ENCODE measurements around the gene GNAI2.
A peak's percentile ranks its signal among the peaks of the same experiment; 100 is the strongest.
"Not testable (repeated sequence)": the region's sequence is repeated elsewhere in the genome, so short reads cannot be mapped to it uniquely, and the experiment has no call there.

Gene GNAI2

DNA sequence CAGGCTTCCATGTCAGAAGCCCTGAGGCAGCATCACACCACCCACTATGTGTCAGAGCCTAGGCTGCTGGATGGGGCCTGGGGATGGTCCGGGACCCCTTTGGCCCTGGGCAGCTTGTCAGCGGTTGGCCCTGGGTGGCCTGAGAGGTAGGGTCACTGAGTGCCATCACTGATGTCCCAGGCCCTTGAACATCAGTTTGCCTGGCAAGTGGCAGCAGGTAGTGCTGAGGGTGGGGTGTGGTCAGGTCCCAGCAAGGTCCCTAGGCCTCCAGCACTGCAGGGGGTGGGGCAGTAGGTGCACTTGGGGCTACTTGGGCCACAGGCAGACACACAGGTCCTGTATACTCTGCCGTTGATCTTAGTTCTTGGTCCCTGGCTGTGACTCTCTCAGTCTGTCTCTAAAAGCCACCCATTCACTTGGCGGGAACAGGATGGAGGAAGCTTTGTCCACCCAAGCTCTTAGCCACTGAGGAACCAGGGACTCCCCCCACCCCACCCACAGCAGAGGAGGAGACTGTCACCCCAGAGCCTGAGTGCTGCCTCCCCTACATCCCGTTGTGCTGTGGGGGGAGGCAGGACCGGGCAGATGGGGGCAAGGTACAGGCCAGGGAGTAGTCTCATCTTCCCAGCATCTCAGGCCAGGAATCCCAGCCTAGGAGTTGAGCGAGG, 5.8 kb downstream of the GNAI2 start:
- DNase-seq (ENCODE audit: low read depth, low spot score): no peak
- H3K27ac ChIP-seq: no peak overlapping the region

DNA sequence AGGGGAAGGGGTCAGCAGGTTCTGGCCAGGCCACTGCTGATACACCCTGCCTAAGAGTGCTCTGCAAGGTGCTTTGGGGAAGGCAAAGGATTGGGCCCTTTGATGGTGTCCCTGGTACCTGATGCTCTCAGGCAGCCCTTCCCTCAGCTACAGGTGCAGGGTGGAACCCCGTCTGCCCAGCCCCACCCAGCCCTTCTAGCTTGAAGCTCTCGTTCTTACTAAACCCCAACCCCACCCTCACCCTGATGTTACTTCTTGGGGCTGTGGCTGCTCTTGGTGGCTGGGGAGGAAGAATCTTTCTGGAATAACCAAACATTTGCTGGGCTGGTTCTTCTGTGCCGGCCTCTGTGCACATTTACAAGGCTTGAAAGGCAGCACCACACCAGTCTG, 6.4 kb downstream of the GNAI2 start:
- DNase-seq (ENCODE audit: low read depth, low spot score): no peak
- peak overlapping the region; percentile 40 for H3K27ac ChIP-seq

- peak overlapping the region; percentile 40 for H3K27ac ChIP-seq
- DNase-seq (ENCODE audit: low read depth, low spot score): no peak
Observed at GRCh38 chr3:50242851-50243542, 7.0 kb downstream of the GNAI2 start.

DNA sequence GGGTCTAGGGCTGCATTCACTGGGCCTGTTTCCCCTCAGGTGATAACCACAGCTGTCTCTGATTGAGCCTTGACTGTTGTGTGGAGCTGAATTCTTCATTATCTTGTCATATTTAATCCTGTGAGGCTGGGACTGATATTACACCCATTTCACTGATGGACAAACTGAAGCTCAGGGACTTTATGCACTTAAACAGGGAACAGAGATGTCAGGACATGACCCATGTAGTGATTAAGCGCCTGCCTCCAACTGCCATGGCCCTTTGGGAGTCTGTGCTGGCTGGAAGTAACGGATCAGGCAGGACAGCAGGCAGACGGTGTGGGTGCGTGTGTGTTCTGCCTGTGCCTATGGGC, 7.5 kb downstream of the GNAI2 start:
- peak overlapping the region; percentile 40 for H3K27ac ChIP-seq
- no peak for DNase-seq (ENCODE audit: low read depth, low spot score)

GRCh38 chr3:50244813-50245212, 8.8 kb downstream of the GNAI2 start:
- peak overlapping the region; percentile 95 for H3K27ac ChIP-seq
- not testable (repeated sequence) for DNase-seq (ENCODE audit: low read depth, low spot score)

DNA sequence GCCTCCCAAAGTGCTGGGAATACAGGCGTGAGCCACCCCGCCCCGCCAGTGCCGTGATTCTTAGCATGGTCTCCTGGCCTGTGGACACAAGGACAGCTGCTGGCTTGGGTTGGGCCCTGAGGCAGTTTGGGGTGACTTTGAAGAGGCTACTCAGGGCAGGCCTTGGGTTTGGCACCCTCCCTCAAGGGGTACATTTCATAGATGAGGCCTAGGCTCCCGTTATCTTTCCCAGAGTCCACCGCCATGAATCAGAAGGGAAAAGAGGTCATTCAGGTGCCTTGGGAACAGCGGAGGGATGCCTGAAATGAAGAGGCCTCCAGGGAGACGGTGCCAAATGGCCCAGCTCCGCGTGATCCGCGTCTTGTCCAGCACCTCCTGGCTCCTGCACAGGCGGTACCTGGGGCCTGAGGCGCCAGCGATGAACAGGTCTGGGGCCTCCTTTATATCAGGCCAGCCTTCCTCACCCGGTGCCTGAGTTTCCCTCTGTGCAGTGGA, 9.3 kb downstream of the GNAI2 start:
- peak overlapping the region; percentile 95 for H3K27ac ChIP-seq
- DNase-seq (ENCODE audit: low read depth, low spot score): no peak

- DNase-seq (ENCODE audit: low read depth, low spot score): no peak
- peak overlapping the region; percentile 95 for H3K27ac ChIP-seq
Observed at GRCh38 chr3:50245831-50246516, 10.0 kb downstream of the GNAI2 start.

GRCh38 chr3:50246517-50246954, 10.5 kb downstream of the GNAI2 start:
- peak; percentile 94 for DNase-seq (ENCODE audit: low read depth, low spot score)

DNA sequence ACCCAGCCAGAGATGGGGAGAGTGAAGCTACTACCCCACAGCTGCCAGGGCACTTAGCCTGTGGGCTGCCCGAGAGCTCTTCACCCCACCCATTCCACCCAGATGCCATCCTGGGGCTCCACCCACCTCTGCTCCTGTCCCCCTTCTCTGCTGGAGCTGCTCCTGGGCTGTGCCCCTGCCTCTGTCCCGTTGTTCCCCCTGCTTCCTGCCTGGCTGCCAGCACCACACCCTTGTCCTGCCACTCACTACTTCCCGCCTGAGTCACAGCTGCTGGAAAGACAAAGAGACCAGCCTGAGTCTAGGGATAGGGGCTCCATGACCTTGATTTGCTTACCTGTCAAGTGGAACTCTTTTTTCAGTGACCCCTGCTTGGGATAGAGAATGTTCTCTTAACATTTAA, 12.4 kb downstream of the GNAI2 start:
- DNase-seq (ENCODE audit: low read depth, low spot score): no peak
- peak overlapping the region; percentile 95 for H3K27ac ChIP-seq

More at GRCh38 chr3:50246517-50246954, 10.5 kb downstream of the GNAI2 start:
- peak overlapping the region; percentile 95 for H3K27ac ChIP-seq

GRCh38 chr3:50249457-50249856, 13.5 kb downstream of the GNAI2 start:
- peak overlapping the region; percentile 95 for H3K27ac ChIP-seq
- no peak for DNase-seq (ENCODE audit: low read depth, low spot score)

DNA sequence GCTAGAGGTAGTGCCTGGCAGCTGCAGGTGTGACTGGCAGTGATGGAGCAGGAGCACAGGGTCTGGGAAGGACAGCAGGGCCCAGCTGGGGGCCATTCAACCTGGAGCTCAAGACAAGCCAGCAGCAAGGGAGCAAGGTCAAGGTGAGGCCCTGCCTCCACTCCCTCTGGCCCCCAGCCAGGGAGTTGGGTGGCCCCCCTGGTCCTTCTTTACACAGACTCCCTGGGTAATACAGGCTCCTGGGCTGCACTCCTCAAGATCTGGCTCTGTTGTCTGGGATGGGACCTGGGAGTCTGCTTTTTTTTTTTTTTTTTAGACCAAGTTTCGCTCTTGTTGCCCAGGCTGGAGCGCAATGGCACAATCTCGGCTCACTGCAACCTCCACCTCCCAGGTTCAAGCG, 14.5 kb downstream of the GNAI2 start:
- peak overlapping the region; percentile 95 for H3K27ac ChIP-seq
- DNase-seq (ENCODE audit: low read depth, low spot score): no peak

DNA sequence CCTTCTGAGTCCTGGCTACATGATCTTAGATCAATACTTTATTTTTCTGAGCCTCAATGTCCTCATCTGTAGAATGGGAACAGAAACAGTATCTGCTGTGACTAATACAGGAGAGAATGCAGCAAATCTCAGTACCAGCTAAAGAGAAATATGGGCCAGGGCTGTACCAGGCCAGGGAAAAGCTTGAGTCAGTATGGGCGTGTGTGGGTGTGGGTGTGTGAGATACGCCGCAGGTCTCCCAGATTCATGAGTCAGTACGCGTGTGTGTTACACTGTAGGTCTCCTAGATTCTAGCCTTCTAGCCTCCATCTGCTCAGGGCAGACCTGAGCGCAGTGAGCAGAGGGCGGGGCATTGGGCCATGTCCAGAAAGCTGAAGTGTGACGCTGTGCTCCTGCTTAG, 15.2 kb downstream of the GNAI2 start:
- H3K27ac ChIP-seq: peak overlapping the region; percentile 95
- peak; percentile 98 for DNase-seq (ENCODE audit: low read depth, low spot score)

- no peak for DNase-seq (ENCODE audit: low read depth, low spot score)
- peak overlapping the region; percentile 95 for H3K27ac ChIP-seq
Observed at GRCh38 chr3:50254577-50255250, 18.7 kb downstream of the GNAI2 start.

DNA sequence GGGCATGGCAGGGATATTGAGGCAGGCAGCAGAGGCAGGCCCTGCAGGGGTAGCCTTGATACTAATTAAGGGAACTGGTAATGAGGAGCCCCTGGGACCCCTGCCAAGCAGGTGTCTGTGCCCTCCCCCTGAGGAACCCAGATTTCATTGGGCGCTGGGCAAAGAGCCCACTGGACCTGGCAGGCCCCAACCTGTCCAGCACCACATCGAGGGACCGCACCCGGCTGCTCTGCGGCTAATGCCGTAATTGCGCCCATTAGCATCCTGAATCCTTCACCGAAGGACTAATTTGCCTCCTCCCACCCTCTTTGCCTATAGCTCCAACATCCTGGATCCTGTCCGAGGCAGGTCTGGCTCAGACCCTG, 19.2 kb downstream of the GNAI2 start:
- no peak for DNase-seq (ENCODE audit: low read depth, low spot score)
- peak overlapping the region; percentile 95 for H3K27ac ChIP-seq

DNA sequence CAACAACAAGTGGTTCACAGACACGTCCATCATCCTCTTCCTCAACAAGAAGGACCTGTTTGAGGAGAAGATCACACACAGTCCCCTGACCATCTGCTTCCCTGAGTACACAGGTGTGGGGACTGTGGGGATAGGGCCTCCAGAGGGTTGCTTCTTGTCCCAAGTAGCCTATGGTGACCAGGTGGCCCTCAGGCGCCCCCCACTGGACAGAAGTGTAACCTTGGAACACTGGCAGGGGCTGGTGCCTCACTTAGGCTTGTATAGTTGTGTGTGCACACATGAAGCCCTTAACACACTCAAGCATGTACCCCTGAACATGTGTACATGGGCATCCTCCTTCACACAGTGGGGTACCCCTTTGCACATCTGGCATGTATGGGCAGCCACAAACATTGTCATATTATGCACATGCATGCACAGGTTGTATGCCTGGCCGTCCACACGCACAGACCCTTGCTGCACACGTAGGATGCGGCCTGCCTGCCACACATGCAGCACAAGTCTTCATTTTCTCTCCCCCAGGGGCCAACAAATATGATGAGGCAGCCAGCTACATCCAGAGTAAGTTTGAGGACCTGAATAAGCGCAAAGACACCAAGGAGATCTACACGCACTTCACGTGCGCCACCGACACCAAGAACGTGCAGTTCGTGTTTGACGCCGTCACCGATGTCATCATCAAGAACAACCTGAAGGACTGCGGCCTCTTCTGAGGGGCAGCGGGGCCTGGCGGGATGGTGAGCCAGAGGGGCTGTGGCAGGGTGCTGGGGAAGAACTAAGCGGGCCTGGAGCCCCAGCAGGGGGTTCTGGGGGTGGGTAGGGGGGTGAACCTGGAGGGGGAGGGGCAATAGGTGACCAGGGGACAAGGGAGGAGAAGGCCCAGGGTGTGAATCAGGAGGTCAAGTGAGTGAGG, 21.2 kb downstream of the GNAI2 start:
- no peak overlapping the region for H3K27ac ChIP-seq
- no peak for DNase-seq (ENCODE audit: low read depth, low spot score)

GRCh38 chr3:50258029-50258680, 22.2 kb downstream of the GNAI2 start:
- DNase-seq (ENCODE audit: low read depth, low spot score): no peak
- H3K27ac ChIP-seq: no peak overlapping the region

DNA sequence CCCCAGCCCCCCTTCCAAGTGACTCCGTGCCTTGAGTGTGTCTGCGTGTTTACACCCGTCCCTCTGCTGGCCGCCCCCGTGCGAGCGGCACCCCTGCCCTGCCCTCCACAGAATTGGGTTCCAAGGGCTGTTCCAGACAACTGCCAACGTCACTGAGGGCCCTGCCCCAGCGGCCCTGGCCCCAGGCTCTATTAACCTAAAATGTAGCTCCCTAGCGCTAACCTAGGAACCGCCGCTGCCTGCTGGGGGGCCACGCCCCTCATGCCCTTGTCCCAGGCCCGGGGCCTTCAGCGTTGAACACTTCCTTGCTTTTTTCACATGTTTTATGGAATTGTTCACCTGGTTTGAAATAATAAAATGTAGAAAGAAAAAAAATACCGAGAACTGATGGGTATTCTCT, 23.0 kb downstream of the GNAI2 start:
- peak overlapping the region; percentile 63 for H3K27ac ChIP-seq
- no peak for DNase-seq (ENCODE audit: low read depth, low spot score)

DNA sequence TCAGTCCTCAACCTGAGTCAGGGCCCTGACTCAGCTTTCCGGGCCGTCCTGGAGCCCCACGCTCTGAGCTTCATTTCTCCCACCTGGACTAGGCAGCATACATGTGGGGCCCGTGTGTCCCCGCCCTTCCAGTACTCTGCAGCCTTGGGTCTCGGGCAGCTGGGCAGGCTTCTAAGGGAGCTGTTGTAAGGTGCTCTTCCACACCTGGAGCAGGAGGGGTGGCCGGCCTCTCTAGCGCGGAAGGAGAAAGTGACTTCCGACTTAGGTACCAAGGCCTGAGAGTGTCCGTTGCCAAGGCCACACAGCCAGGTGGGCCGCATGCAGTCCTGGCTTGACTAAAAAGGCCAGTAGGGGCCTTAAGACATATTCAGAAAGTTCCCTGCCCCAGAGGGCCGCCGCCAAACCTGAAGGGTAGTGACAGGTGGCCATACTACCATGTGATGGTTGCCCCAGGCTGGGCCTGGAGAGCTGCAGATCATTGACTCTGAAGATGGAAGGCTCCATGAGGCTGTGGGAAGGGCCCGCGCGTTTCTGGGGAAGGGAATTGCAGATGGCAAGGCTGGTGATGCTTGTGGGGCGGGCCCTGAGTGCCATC, 23.5 kb downstream of the GNAI2 start:
- no peak for DNase-seq (ENCODE audit: low read depth, low spot score)
- peak overlapping the region; percentile 63 for H3K27ac ChIP-seq

Measured in epithelial cell of prostate (primary cell).